ENCODE data around the gene TIAM1. TPM values are rescaled to one million over a fixed set of nuclear protein-coding genes. Genes with fewer than 3 reads are reported as not detected.

TIAM1 gene
- total and polyA plus RNA-seq, 2 of the 8 experiments (the other 6 are each of a cell fraction or from before 2014, with no cell fraction given) = 10.1 to 30.7 TPM

GRCh38 chr21:31308584-31308983, 35.5 kb downstream of the TIAM1 start:
- H3K79me1 ChIP-seq (ENCODE audit: low read depth, low read length) = peaks cover 4% of the 10 kb centered on the region; the same call in 1 of the 2 replicates
- no peak overlapping the region for H2BK120ac ChIP-seq (replicated peaks; ENCODE audit: low read depth, low read length)
- H3K4ac ChIP-seq (replicated peaks; ENCODE audit: insufficient read length, low read depth, low read length) = no peak overlapping the region
- no peak overlapping the region for H4K5ac ChIP-seq (ENCODE audit: insufficient read length, low read depth, low read length)
- CTCF ChIA-PET (ENCODE audit: partially characterized antibody) = no interaction called here
- H3K27me3 ChIP-seq (replicated peaks in 1 of 4; ENCODE audit: control insufficient read depth in 3 of 4, extremely low read depth in 1 of 4, insufficient read depth in 3 of 4, low read length in 3 of 4) = no peaks in the 10 kb centered on the region
- no peak overlapping the region for H2AFZ ChIP-seq (ENCODE audit: low read length)
- no peak for FAIRE-seq
- H2BK20ac ChIP-seq (ENCODE audit: low read length) = no peak overlapping the region
- no peak overlapping the region for H3K18ac ChIP-seq (ENCODE audit: extremely low read depth, low read length)
- no peak overlapping the region for H2BK15ac ChIP-seq (ENCODE audit: low read length)
- H4K91ac ChIP-seq (replicated peaks; ENCODE audit: insufficient read length, low read length) = no peak overlapping the region
- 90% methylated on average over 7 of the region's 7 CpGs; no CpG with 5 or more reads in 1 of the 2 experiments for WGBS, 2 experiments (ENCODE audit: extremely low coverage in 1 of 2, insufficient coverage in 1 of 2, insufficient read length in 1 of 2, insufficient replicate concordance in 2 of 2, low coverage in 1 of 2, low lambda C conversion rate in 2 of 2, missing lambda C conversion rate in 1 of 2)
- no peak overlapping the region for H3K23ac ChIP-seq (ENCODE audit: insufficient read length)
- no peaks in the 10 kb centered on the region for H3K79me2 ChIP-seq (ENCODE audit: control insufficient read depth in 1 of 2, insufficient read depth in 2 of 2, low read length in 2 of 2)
- H3K4me1 ChIP-seq (replicated peaks in 1 of 4; ENCODE audit: control insufficient read depth in 3 of 4, insufficient read depth in 4 of 4, low read length in 3 of 4) = peaks cover 3 to 12% (median 8%) of the 10 kb centered on the region in 4 experiments; a peak in 6 of 7 replicates
- H3K56ac ChIP-seq (replicated peaks; ENCODE audit: insufficient read length, low read depth, low read length) = no peak overlapping the region
- no peak overlapping the region for H3K4me3 ChIP-seq (ENCODE audit: extremely low read depth in 1 of 4, insufficient read depth in 2 of 4, low read depth in 3 of 4, low read length in 4 of 4)
- no peaks in the 10 kb centered on the region; a peak in 1 of 8 replicates for H3K36me3 ChIP-seq (ENCODE audit: control insufficient read depth in 2 of 4, insufficient read depth in 4 of 4, low read length in 3 of 4)
- H2BK12ac ChIP-seq (ENCODE audit: low read depth, low read length) = no peak overlapping the region
- POLR2A ChIA-PET (ENCODE audit: partially characterized antibody) = no interaction called here
- no peak overlapping the region for H3K4me2 ChIP-seq (ENCODE audit: insufficient read depth in 1 of 2, low read depth in 2 of 2, low read length in 2 of 2)
- no peaks in the 10 kb centered on the region for H3K23me2 ChIP-seq (ENCODE audit: low read depth, low read length)
- no peak overlapping the region for H3K27ac ChIP-seq (ENCODE audit: low read depth, low read length)
- no peaks in the 10 kb centered on the region for H4K20me1 ChIP-seq (replicated peaks in 1 of 2; ENCODE audit: control insufficient read depth in 1 of 2, insufficient read depth in 2 of 2, low read length in 2 of 2)
- H2BK5ac ChIP-seq (ENCODE audit: low read depth, low read length) = no peak overlapping the region
- DNase-seq (ENCODE audit: low read depth in 1 of 2, low spot score in 2 of 2) = no peak
- H3K9ac ChIP-seq (replicated peaks in 1 of 4; ENCODE audit: extremely low read depth in 1 of 4, low read depth in 3 of 4, low read length in 3 of 4) = no peak overlapping the region
- no peak overlapping the region for H2AK5ac ChIP-seq (ENCODE audit: low read depth, low read length)
- no peak overlapping the region for H4K8ac ChIP-seq (ENCODE audit: extremely low read depth, insufficient read depth, low read length)
- H3K14ac ChIP-seq (ENCODE audit: insufficient read length) = no peak overlapping the region
- no peak for TF ChIP-seq TCF12 (IDR thresholded peaks at IDR 0.05; ENCODE audit: low read depth, low read length)
- no peak for TF ChIP-seq MAX (IDR thresholded peaks at IDR 0.05)
- no peak for TF ChIP-seq JUND (IDR thresholded peaks at IDR 0.05; ENCODE audit: low read length)
- TF ChIP-seq YY1 (IDR thresholded peaks at IDR 0.05; ENCODE audit: low read depth, low read length) = no peak
- TF ChIP-seq CHD1 (IDR thresholded peaks at IDR 0.05; ENCODE audit: low read depth, low read length) = no peak
- no peak for TF ChIP-seq RFX5 (IDR thresholded peaks at IDR 0.05; ENCODE audit: borderline replicate concordance, low read depth, low read length)
- no peak for TF ChIP-seq NRF1 (IDR thresholded peaks at IDR 0.05; ENCODE audit: low read depth, low read length)
- TF ChIP-seq ATF3 (IDR thresholded peaks at IDR 0.05; ENCODE audit: insufficient read depth, low read depth, low read length) = no peak
- no peak for TF ChIP-seq SUZ12 (IDR thresholded peaks at IDR 0.05; ENCODE audit: low read length)
- TF ChIP-seq SP1 (IDR thresholded peaks at IDR 0.05; ENCODE audit: low read depth, low read length) = no peak
- TF ChIP-seq E2F6 (IDR thresholded peaks at IDR 0.05) = no peak
- no peak for TF ChIP-seq BACH1 (IDR thresholded peaks at IDR 0.05; ENCODE audit: low read length)
- no peak for TF ChIP-seq HDAC2 (IDR thresholded peaks at IDR 0.05; ENCODE audit: borderline replicate concordance in 1 of 2, low read depth in 2 of 2, low read length in 2 of 2)
- H3K9me3 ChIP-seq (ENCODE audit: insufficient read depth in 2 of 2, low read depth in 1 of 2, low read length in 1 of 2) = no peaks in the 10 kb centered on the region
